Head of caudate nucleus (tissue), 42 donors: ENCODE measurements around the gene RNPEPL1.

ENCODE experiments used
- DNase-seq, 42 donors: peaks; one replicate each; pipeline versions ENCODE4 v3.0.0 to v3.0.0-alpha.2; 2020 to 2021; ENCODE audit warnings: mixed read lengths in 7 of 42
- intact Hi-C: fragments of 100-400 bp; cut with DNase I; formaldehyde crosslinking; loops from one replicate; pipeline ENCODE4 v1.15.0; 2022

Gene RNPEPL1

GRCh38 chr2:240624950-240625621 is 56.8 kb downstream of the RNPEPL1 start, which contains the start of gene GPR35:
Gene GPR35 (plus strand): TSS chr2:240625480. CDS start chr2:240629953, 4,473 bp downstream.
- intact Hi-C loops: no loop called here
- DNase-seq: peak in 29 of 42 donors; percentile 2 to 61 (median 33)

GRCh38 chr2:240626531-240627300 is 58.4 kb downstream of the RNPEPL1 start:
- DNase-seq: peak in 28 of 42 donors; percentile 3 to 52 (median 28)
- intact Hi-C loops: no loop called here

DNA sequence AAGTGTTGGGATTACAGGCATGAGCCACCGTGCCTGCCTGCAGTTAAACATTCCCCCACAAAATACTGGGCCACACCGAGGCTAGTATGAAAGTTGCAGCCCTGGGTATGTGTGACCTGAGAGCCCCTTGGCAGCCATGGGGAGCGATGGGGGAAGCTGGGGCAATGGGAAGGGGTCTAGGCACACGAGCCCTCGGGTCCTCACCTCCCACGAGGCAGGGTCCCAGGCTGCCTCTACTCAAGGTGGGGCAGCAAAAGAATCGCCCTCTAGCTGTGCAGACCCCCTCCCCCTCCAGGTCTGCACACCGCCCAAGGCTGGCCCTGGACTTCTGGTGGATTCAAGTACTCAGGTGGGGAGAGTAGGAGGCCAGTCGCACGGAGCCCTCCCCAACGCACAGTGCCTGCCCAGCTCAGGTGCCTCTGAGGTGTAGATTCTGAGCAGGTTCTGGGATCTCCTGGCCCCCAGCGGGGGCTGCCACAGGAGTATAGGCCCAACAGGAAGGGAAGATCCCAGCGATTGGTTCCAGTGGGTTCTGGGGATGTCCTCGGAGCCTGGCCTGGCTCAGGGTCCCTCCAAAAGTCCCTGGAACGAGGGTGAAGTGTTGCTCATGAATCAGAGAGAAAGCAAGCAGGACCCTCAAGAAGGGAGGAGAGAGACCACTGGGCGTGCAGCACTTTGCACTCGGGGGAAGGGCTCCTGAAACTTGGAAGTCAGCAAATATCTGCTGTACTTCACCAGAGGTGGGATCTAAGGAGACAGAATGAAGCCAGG is 59.6 kb downstream of the RNPEPL1 start:
- intact Hi-C loops: no loop called here
- peak in 12 of 42 donors; percentile 0 to 23 (median 9) for DNase-seq

GRCh38 chr2:240628507-240628807 is 60.2 kb downstream of the RNPEPL1 start:
- peak in 6 of 42 donors; percentile 0 to 12 (median 6) for DNase-seq
- intact Hi-C loops: no loop called here

- intact Hi-C loops: no loop called here
- peak in 11 of 42 donors; percentile 0 to 36 (median 10) for DNase-seq
Measured at GRCh38 chr2:240628808-240629618, 60.7 kb downstream of the RNPEPL1 start.

DNA sequence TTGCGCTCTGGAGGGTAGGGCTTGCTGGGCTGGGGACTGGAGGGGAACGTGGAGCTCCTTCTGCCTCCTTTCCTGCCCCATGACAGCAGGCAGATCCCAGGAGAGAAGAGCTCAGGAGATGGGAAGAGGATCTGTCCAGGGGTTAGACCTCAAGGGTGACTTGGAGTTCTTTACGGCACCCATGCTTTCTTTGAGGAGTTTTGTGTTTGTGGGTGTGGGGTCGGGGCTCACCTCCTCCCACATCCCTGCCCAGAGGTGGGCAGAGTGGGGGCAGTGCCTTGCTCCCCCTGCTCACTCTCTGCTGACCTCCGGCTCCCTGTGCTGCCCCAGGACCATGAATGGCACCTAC is 61.3 kb downstream of the RNPEPL1 start:
- intact Hi-C loops: no loop called here
- DNase-seq: peak in 3 of 42 donors; percentile 0 to 14 (median 1)

DNA sequence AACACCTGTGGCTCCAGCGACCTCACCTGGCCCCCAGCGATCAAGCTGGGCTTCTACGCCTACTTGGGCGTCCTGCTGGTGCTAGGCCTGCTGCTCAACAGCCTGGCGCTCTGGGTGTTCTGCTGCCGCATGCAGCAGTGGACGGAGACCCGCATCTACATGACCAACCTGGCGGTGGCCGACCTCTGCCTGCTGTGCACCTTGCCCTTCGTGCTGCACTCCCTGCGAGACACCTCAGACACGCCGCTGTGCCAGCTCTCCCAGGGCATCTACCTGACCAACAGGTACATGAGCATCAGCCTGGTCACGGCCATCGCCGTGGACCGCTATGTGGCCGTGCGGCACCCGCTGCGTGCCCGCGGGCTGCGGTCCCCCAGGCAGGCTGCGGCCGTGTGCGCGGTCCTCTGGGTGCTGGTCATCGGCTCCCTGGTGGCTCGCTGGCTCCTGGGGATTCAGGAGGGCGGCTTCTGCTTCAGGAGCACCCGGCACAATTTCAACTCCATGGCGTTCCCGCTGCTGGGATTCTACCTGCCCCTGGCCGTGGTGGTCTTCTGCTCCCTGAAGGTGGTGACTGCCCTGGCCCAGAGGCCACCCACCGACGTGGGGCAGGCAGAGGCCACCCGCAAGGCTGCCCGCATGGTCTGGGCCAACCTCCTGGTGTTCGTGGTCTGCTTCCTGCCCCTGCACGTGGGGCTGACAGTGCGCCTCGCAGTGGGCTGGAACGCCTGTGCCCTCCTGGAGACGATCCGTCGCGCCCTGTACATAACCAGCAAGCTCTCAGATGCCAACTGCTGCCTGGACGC is 61.9 kb downstream of the RNPEPL1 start:
- peak in 11 of 42 donors; percentile 0 to 29 (median 12) for DNase-seq
- intact Hi-C loops: no loop called here
